Cardiac muscle cell (in vitro differentiated cells and primary cell): Measurements from ENCODE around the gene TMEM167B. TPM values are rescaled to one million over a fixed set of nuclear protein-coding genes. Genes with fewer than 3 reads are reported as not detected.

Experiments used
- DNase-seq, 2 donors: peaks; one replicate each; pipeline versions ENCODE4 v3.0.0 to v3.0.0-alpha.2; 2010 to 2017; ENCODE audit warnings: low read depth in 1 of 2, low spot score in 1 of 2
- H3K27ac ChIP-seq: fragments of 200-600 bp; sonication (generic); 2 replicates; pipeline ENCODE4 v1.5.1; 2016
- H3K27me3 ChIP-seq: fragments of 200-600 bp; sonication (generic); 2 replicates; pipeline ENCODE4 v1.6.0; 2016; ENCODE audit warnings: control low read depth
- H3K36me3 ChIP-seq: fragments of 200-600 bp; sonication (generic); 2 replicates; pipeline ENCODE4 v1.5.1; 2016; ENCODE audit warnings: control low read depth
- H3K4me1 ChIP-seq: fragments of 200-600 bp; sonication (generic); 2 replicates; pipeline ENCODE4 v1.8.1; 2017; ENCODE audit warnings: low read depth, mild to moderate bottlenecking, mixed run types
- H3K4me3 ChIP-seq: fragments of 200-600 bp; sonication (generic); 2 replicates; pipeline ENCODE4 v1.5.1; 2016; ENCODE audit warnings: mild to moderate bottlenecking
- H3K9me3 ChIP-seq: fragments of 200-600 bp; sonication (generic); 2 replicates; pipeline ENCODE4 v1.5.1; 2017; ENCODE audit warnings: low read depth, mild to moderate bottlenecking, control low read depth
- polyA plus RNA-seq: library from polyadenylated mRNA; unstranded; fragments of >200 nt; fragmentation: Nextera tagmentation; extraction: Ambion mirVana; gene quantifications from 2 replicates; pipeline ENCODE4 v1.2.1, GENCODE V29; 2016
- total RNA-seq: library from RNA; depleted of rRNA; stranded (reverse); fragments of >200 nt; gene quantifications from 2 replicates; pipeline ENCODE4 v1.2.3, GENCODE V29; 2016
- TF ChIP-seq, protein P1 (sequence below): IDR thresholded peaks from 2 replicates; pipeline ENCODE4 v1.5.1; 2012; ENCODE audit warnings: low read depth, mild to moderate bottlenecking, low read length

The TMEM167B gene
- total and polyA plus RNA-seq, 2 experiments from 2014 or later = 18.7 to 19.3 TPM

DNA sequence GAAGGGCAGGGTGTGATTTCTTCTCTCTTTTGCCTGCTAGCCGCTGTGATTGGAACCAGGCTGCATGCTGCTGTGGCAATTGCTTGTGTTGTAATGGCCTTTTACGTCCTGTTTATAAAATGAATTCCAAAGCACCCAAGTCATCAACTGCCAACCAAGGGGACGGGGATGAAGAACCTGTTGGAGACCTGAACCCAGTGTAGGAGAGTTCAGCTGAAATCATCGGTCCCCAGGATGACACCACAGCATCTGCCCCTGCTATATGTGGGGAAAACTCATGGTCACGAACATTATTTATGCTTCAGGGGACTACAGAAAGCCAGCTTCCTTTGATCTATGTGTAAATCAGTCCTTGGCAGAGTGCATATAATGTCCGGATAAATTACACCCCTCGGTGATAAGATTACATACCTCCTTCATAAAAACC, 3.8 kb downstream of the TMEM167B start:
- Histone ChIP-seq H3K9me3 (no peaks in the 10 kb centered on the region), H3K36me3 (peaks cover 18% of the 10 kb centered on the region), H3K4me1 (peaks cover 7% of the 10 kb centered on the region), H3K4me3 (no peak overlapping the region), H3K27ac (no peak overlapping the region), H3K27me3 (no peaks in the 10 kb centered on the region)
- DNase-seq = no peak
- TF ChIP-seq, protein P1, sequence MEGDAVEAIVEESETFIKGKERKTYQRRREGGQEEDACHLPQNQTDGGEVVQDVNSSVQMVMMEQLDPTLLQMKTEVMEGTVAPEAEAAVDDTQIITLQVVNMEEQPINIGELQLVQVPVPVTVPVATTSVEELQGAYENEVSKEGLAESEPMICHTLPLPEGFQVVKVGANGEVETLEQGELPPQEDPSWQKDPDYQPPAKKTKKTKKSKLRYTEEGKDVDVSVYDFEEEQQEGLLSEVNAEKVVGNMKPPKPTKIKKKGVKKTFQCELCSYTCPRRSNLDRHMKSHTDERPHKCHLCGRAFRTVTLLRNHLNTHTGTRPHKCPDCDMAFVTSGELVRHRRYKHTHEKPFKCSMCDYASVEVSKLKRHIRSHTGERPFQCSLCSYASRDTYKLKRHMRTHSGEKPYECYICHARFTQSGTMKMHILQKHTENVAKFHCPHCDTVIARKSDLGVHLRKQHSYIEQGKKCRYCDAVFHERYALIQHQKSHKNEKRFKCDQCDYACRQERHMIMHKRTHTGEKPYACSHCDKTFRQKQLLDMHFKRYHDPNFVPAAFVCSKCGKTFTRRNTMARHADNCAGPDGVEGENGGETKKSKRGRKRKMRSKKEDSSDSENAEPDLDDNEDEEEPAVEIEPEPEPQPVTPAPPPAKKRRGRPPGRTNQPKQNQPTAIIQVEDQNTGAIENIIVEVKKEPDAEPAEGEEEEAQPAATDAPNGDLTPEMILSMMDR = no peak

DNA sequence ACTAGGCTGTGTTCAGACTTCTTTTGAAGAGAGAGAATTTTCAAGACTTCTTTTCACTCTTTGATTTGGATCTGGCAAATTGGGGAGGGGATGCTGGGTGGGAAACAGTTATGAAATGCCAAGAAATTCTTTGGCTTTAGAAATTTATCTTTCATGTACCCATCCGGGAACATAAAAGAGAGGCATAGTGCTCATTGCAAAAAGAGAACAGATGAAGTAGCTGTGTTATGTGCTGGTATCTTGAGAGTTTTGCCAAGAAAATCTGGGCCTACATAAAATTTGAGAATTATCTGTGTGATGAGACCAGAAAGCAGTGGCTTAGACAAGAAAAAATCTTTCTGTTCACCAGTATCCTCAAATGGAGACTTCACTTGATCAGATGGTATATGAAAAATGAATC, 4.3 kb downstream of the TMEM167B start:
- Histone ChIP-seq H3K4me3 (no peak overlapping the region), H3K9me3 (no peaks in the 10 kb centered on the region), H3K27me3 (no peaks in the 10 kb centered on the region), H3K4me1 (peaks cover 7% of the 10 kb centered on the region), H3K27ac (no peak overlapping the region), H3K36me3 (peaks cover 18% of the 10 kb centered on the region)
- no peak for DNase-seq
- TF ChIP-seq, protein P1 = no peak

DNA sequence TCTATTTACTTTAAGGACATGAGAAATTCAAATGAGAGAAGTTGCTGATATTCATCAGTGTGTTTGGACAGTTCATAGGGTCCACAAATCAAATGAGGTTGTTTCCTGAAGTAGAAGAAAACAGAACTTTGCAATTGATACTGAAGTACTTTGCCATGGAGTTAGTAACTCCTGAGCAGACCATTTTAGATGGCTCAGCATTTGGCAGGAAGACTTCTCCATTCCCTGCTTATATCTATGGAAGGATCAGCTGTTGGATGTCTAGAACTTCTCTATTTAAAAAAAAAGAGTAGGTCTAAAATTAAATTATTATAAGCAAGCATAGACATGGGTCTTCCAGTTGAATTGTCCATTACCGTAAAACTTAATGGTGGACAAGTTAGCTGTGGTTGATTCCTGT, 5.1 kb downstream of the TMEM167B start:
- no peak for DNase-seq
- TF ChIP-seq, protein P1 = no peak
- no peaks in the 10 kb centered on the region for H3K9me3 ChIP-seq
- no peak overlapping the region for H3K4me3 ChIP-seq
- H3K27me3 ChIP-seq = no peaks in the 10 kb centered on the region
- no peak overlapping the region for H3K27ac ChIP-seq
- peaks cover 18% of the 10 kb centered on the region for H3K36me3 ChIP-seq
- H3K4me1 ChIP-seq = peaks cover 7% of the 10 kb centered on the region

DNA sequence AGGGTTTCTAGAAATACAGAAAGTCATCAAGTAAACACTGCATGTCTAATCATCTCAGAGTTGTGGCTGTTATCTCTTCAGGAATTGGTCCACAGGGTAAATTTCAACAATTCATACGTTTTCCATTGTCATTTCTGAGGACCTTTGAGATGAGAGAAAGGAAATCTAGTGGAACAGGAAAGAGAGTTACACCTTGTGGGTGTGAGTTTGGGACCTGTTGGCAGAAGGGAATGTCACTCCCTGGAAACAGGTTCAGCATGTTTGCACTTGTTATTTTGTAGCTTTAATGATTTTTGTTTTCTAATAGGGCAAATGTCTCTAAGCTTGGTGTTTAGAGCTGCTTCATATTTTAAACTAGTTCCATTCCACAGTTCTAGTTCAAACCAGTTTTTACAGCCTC, 5.6 kb downstream of the TMEM167B start:
- Histone ChIP-seq H3K4me1 (peaks cover 7% of the 10 kb centered on the region), H3K9me3 (no peaks in the 10 kb centered on the region), H3K4me3 (no peak overlapping the region), H3K27ac (no peak overlapping the region), H3K27me3 (no peaks in the 10 kb centered on the region), H3K36me3 (peaks cover 18% of the 10 kb centered on the region)
- DNase-seq = no peak
- TF ChIP-seq, protein P1 = no peak

DNA sequence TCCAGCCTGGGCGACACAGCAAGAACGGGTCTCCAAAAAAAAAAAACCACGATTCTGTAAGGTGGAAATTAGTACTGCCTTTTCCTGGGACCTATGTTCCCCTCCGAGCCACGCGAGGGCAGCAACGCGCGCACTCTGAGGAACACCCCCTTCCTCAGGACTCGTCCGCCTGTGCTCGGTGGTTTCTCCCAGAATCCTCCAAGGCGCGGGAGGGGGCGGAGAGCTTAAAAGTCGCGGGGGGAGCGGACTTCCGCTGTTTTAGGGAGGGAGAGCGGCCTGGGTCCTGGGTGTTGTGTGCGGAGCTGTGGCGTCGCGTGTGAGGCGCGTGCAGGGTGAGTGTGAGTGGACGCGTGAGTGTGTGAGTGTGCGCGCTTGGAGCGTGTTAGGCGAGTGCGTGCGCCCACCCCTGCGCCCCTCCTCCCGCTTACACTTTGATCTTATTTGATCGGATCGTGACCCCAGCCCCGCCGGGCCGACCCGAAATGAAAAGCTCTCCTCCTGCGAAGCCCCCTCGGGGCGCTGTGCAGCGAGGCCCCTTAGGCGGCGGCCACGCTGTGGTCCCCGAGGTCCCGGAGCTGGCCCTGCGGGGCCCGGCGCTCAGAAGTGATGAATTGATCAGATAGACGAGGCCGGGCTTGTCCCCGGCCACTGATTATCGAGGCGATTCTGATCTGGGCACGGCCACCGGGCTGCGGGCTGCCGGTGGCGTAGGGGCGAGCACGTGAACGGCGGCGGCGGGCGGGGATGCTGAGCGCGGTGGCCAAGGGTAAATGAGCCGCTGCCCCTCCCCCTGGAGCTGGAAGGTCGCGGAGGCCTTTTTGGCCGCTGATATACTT, 9.6 kb downstream of the TMEM167B start:
- DNase-seq = peak; percentile 97 to 98
- TF ChIP-seq, protein P1 = peak; percentile 92
- no peaks in the 10 kb centered on the region for H3K4me1 ChIP-seq
- peak overlapping the region; percentile 62 for H3K4me3 ChIP-seq
- H3K27me3 ChIP-seq = no peaks in the 10 kb centered on the region
- peaks cover 5% of the 10 kb centered on the region for H3K36me3 ChIP-seq
- peak overlapping the region; percentile 85 for H3K27ac ChIP-seq
- no peaks in the 10 kb centered on the region for H3K9me3 ChIP-seq
